Measurements from ENCODE around the gene PPP1R3C.

GRCh38 chr10:91627344-91628102, 5.3 kb downstream of the PPP1R3C start:
- TF ChIP-seq MAZ (IDR thresholded peaks at IDR 0.05; ENCODE audit: borderline replicate concordance, low read depth, low read length), result no peak
- no peak for TF ChIP-seq MXI1 (IDR thresholded peaks at IDR 0.05; ENCODE audit: borderline replicate concordance, low read depth, low read length)
- no peak for TF ChIP-seq CEBPB (IDR thresholded peaks at IDR 0.05; ENCODE audit: low read depth, low read length)
- TF ChIP-seq CTCF (conservative IDR thresholded peaks at IDR 0.05; ENCODE audit: low read depth, low read length), result 0 out of 2 replicates have a peak, but pooled peaks have one; percentile 8
- TF ChIP-seq RAD21 (IDR thresholded peaks at IDR 0.05; ENCODE audit: low read length), result peak; percentile 9; the same call in 1 of the 2 replicates
- no peak for TF ChIP-seq RFX5 (IDR thresholded peaks at IDR 0.05; ENCODE audit: low read depth, low read length)
- TF ChIP-seq FOS (IDR thresholded peaks at IDR 0.05; ENCODE audit: low read depth, low read length), result no peak
